Loucy (cell line): ENCODE data around the gene SLC9A1.

Source experiments
- H2AFZ ChIP-seq: fragments of 200-600 bp; sonication (generic); 2 replicates; pipeline ENCODE4 v1.6.0; 2016; ENCODE audit warnings: antibody characterized with exemption, mild to moderate bottlenecking, low read length, moderate library complexity
- H3F3A ChIP-seq: fragments of 200-600 bp; 2 replicates; pipeline ENCODE4 v1.6.0; 2016; ENCODE audit warnings: antibody characterized with exemption, low read depth, mild to moderate bottlenecking
- H3K27me3 ChIP-seq: fragments of 200-600 bp; sonication (generic); 2 replicates; pipeline ENCODE4 v1.6.1; 2014; ENCODE audit warnings: low read length, mild to moderate bottlenecking; ENCODE audit not compliant: insufficient read depth, poor library complexity, severe bottlenecking
- H3K36me3 ChIP-seq: fragments of 200-600 bp; sonication (generic); 2 replicates; pipeline ENCODE4 v1.6.1; 2016; ENCODE audit warnings: low read length; ENCODE audit not compliant: insufficient read depth
- H3K4me1 ChIP-seq: fragments of 200-600 bp; sonication (generic); 2 replicates; pipeline ENCODE4 v1.5.1; 2014; ENCODE audit warnings: low read length, mild to moderate bottlenecking; ENCODE audit not compliant: insufficient read depth, poor library complexity, severe bottlenecking
- H3K4me2 ChIP-seq: fragments of 200-600 bp; sonication (generic); 2 replicates; pipeline ENCODE4 v1.6.0; 2014; ENCODE audit warnings: antibody characterized with exemption, low read length, low read depth, mild to moderate bottlenecking; ENCODE audit not compliant: poor library complexity, severe bottlenecking
- H3K4me3 ChIP-seq: fragments of 200-600 bp; sonication (generic); 2 replicates; pipeline ENCODE4 v1.5.1; 2014; ENCODE audit warnings: low read length, mild to moderate bottlenecking, mixed read lengths; ENCODE audit not compliant: poor library complexity, severe bottlenecking
- H3K79me2 ChIP-seq: fragments of 200-600 bp; sonication (generic); 2 replicates; pipeline ENCODE4 v1.6.1; 2014; ENCODE audit warnings: low read length; ENCODE audit not compliant: insufficient read depth
- H3K9ac ChIP-seq: fragments of 200-600 bp; sonication (generic); 2 replicates; pipeline ENCODE4 v1.6.0; 2014; ENCODE audit warnings: mild to moderate bottlenecking, low read depth, low read length, moderate library complexity; ENCODE audit not compliant: poor library complexity, severe bottlenecking
- H3K9me2 ChIP-seq: fragments of 200-600 bp; sonication (generic); replicated peaks from 2 replicates; pipeline ENCODE4 v1.6.1; 2016; ENCODE audit warnings: low read depth, low read length, mixed read lengths
- H3K9me3 ChIP-seq: fragments of 200-600 bp; sonication (generic); 2 replicates; pipeline ENCODE4 v1.6.1; 2014; ENCODE audit warnings: mild to moderate bottlenecking, antibody characterized with exemption, low read length, low read depth; ENCODE audit not compliant: insufficient read depth
- H4K20me1 ChIP-seq: fragments of 200-600 bp; sonication (generic); 2 replicates; pipeline ENCODE4 v1.6.0; 2014; ENCODE audit warnings: antibody characterized with exemption, low read length, mild to moderate bottlenecking; ENCODE audit not compliant: insufficient read depth, poor library complexity, severe bottlenecking
- CTCF ChIP-seq: fragments of 200-600 bp; sonication (generic); conservative IDR thresholded peaks from 2 replicates; pipeline ENCODE4 v1.5.1; 2014; ENCODE audit warnings: mild to moderate bottlenecking, antibody characterized with exemption, low read length
- EZH2phosphoT487 ChIP-seq: fragments of 200-600 bp; IDR thresholded peaks from 2 replicates; pipeline ENCODE4 v1.6.1; 2018; ENCODE audit warnings: antibody characterized with exemption, mild to moderate bottlenecking, moderate library complexity, borderline replicate concordance

The SLC9A1 gene

DNA sequence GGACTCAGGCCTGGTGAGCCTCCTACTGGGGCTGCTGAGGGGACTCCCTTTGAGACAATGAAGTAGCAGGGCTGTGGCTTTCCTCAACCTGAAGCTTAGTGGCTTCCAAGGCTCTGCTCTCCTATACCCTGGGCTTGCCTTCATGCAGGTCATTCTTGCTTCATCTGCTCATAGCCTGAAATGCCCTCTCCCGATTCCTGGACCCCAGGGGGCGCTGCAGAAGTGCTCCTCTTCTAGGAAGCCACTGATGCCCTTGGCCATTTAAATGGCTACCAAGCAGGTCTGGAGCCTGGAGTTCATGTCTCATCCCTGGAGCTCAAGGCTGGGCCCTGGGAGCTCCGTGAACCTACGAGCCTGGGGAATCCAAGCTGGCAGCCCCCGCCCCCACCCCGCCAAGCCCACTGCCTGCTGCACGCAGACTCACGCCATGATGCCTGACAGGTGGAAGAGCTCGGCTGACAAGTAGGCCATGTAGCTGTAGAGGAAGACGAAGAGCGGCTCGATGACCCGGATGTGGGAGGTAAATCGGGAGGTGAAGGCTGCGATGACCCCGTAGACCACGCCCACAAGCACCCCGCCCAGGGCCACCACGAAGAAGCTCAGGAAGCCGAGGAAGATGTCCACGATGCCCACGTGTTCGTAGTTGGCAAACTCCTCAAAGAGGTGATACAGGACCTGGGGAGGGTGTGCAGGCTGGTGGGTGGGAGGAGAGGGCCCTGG lies 45.7 kb downstream of the SLC9A1 start:
- Histone ChIP-seq H3K4me1 (peaks cover 16% of the 10 kb centered on the region), H3F3A (no peaks in the 10 kb centered on the region), H3K4me2 (no peak overlapping the region), H3K9ac (no peak overlapping the region), H3K36me3 (peaks cover 26% of the 10 kb centered on the region; the same call in 1 of the 2 replicates), H3K27me3 (no peaks in the 10 kb centered on the region), H3K4me3 (no peak overlapping the region), H2AFZ (no peak overlapping the region), H4K20me1 (no peaks in the 10 kb centered on the region), H3K79me2 (no peaks in the 10 kb centered on the region; the same call in 1 of the 2 replicates), H3K9me3 (no peaks in the 10 kb centered on the region), H3K9me2 (no peaks in the 10 kb centered on the region)
- TF ChIP-seq CTCF = peak; percentile 72
- TF ChIP-seq EZH2phosphoT487 = no peak

DNA sequence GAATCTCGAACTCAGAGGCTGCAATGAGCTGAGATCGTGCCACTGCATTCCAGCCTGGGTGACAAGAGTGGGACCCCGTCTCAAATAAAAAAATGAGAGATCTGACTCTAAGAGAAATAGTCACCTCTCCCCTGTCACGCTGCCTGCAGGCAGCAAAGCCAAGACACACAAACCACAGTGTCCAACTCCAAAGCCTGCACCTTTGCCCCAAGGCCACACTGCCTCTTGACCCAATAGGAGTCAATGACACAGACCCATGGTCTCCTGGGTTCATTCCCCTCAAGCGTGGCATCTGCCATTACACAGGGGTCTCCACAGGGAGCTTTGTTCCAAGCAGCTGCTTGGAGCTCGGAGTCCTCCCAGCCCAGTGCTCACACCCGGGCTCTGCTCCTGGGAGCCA lies 46.3 kb downstream of the SLC9A1 start:
- Histone ChIP-seq H3K4me2 (no peak overlapping the region), H3K4me1 (peaks cover 16% of the 10 kb centered on the region), H3F3A (no peaks in the 10 kb centered on the region), H2AFZ (no peak overlapping the region), H3K9ac (no peak overlapping the region), H3K79me2 (no peaks in the 10 kb centered on the region; the same call in 1 of the 2 replicates), H3K27me3 (no peaks in the 10 kb centered on the region), H3K4me3 (no peak overlapping the region), H4K20me1 (no peaks in the 10 kb centered on the region), H3K9me3 (no peaks in the 10 kb centered on the region), H3K36me3 (peaks cover 22% of the 10 kb centered on the region; the same call in 1 of the 2 replicates), H3K9me2 (no peaks in the 10 kb centered on the region)
- TF ChIP-seq CTCF (no peak), EZH2phosphoT487 (no peak)

- Histone ChIP-seq H3K36me3 (peaks cover 20% of the 10 kb centered on the region; the same call in 1 of the 2 replicates), H3K79me2 (no peaks in the 10 kb centered on the region; the same call in 1 of the 2 replicates), H3K4me3 (no peak overlapping the region), H3K4me2 (no peak overlapping the region), H3K9me3 (no peaks in the 10 kb centered on the region), H3K27me3 (no peaks in the 10 kb centered on the region), H3K9ac (no peak overlapping the region), H4K20me1 (no peaks in the 10 kb centered on the region), H3F3A (no peaks in the 10 kb centered on the region), H3K9me2 (no peaks in the 10 kb centered on the region), H3K4me1 (peaks cover 10% of the 10 kb centered on the region), H2AFZ (no peak overlapping the region)
- TF ChIP-seq CTCF = no peak
- TF ChIP-seq EZH2phosphoT487 = no peak
Observed at GRCh38 chr1:27106561-27107323, 48.2 kb downstream of the SLC9A1 start.
